A549 (cell line): ENCODE data around the gene KRT76.

Experiments used
- CEBPB ChIP-seq, 2 experiments: fragments of >200 bp in 1 of 2; sonication (Bioruptor Twin) in 1 of 2; formaldehyde crosslinking in 1 of 2; IDR thresholded peaks; 2 replicates each; pipeline ENCODE4 v1.6.1; 2012 to 2016
- ESRRA ChIP-seq: fragments of 150-350 bp; IDR thresholded peaks from 2 replicates; pipeline ENCODE4 v1.6.1; 2014; ENCODE audit warnings: mild to moderate bottlenecking, low read length, borderline replicate concordance
- MAZ ChIP-seq: fragments of 150-350 bp; IDR thresholded peaks from 2 replicates; pipeline ENCODE4 v1.6.1; 2014; ENCODE audit warnings: antibody characterized with exemption, low read depth, low read length, borderline replicate concordance
- MYC ChIP-seq: IDR thresholded peaks from 2 replicates; pipeline ENCODE4 v1.6.1; 2012; ENCODE audit warnings: mild to moderate bottlenecking, inconsistent platforms, low read length, improper control_type of control experiment, borderline replicate concordance
- POLR2A ChIP-seq: IDR thresholded peaks from 2 replicates; pipeline ENCODE4 v1.6.1; 2012; ENCODE audit warnings: mild to moderate bottlenecking, low read length
- POLR2AphosphoS2 ChIP-seq: conservative IDR thresholded peaks from 2 replicates; pipeline ENCODE4 v1.6.1; 2012; ENCODE audit warnings: low read length, improper control_type of control experiment, inconsistent platforms
- RFX5 ChIP-seq: fragments of 450-650 bp; IDR thresholded peaks from 2 replicates; pipeline ENCODE4 v1.7.1; 2014; ENCODE audit warnings: antibody characterized with exemption, mild to moderate bottlenecking, moderate library complexity
- ZSCAN20 ChIP-seq: fragments of 250-450 bp; sonication (Bioruptor Pico); IDR thresholded peaks from 2 replicates; pipeline ENCODE4 v1.8.0; 2022; ENCODE audit warnings: mild to moderate bottlenecking, moderate library complexity
- TF ChIP-seq, protein P1 (sequence below): fragments of >200 bp; sonication (Bioruptor Twin); formaldehyde crosslinking; IDR thresholded peaks from 3 replicates; pipeline ENCODE4 v1.5.1; 2016
- TF ChIP-seq, protein P2 (sequence below): fragments of 200-600 bp; sonication (generic); IDR thresholded peaks from 2 replicates; pipeline ENCODE4 v1.6.1; 2016; ENCODE audit warnings: antibody characterized with exemption, mild to moderate bottlenecking, moderate library complexity

- TF ChIP-seq, protein P1, sequence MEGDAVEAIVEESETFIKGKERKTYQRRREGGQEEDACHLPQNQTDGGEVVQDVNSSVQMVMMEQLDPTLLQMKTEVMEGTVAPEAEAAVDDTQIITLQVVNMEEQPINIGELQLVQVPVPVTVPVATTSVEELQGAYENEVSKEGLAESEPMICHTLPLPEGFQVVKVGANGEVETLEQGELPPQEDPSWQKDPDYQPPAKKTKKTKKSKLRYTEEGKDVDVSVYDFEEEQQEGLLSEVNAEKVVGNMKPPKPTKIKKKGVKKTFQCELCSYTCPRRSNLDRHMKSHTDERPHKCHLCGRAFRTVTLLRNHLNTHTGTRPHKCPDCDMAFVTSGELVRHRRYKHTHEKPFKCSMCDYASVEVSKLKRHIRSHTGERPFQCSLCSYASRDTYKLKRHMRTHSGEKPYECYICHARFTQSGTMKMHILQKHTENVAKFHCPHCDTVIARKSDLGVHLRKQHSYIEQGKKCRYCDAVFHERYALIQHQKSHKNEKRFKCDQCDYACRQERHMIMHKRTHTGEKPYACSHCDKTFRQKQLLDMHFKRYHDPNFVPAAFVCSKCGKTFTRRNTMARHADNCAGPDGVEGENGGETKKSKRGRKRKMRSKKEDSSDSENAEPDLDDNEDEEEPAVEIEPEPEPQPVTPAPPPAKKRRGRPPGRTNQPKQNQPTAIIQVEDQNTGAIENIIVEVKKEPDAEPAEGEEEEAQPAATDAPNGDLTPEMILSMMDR: no peak
- TF ChIP-seq RFX5 (no peak), ZSCAN20 (no peak), MAZ (no peak), MYC (no peak), POLR2A (no peak), POLR2AphosphoS2 (no peak), ESRRA (no peak), CEBPB (IDR thresholded peaks at IDR 0.05) (no peak)
- TF ChIP-seq, protein P2, sequence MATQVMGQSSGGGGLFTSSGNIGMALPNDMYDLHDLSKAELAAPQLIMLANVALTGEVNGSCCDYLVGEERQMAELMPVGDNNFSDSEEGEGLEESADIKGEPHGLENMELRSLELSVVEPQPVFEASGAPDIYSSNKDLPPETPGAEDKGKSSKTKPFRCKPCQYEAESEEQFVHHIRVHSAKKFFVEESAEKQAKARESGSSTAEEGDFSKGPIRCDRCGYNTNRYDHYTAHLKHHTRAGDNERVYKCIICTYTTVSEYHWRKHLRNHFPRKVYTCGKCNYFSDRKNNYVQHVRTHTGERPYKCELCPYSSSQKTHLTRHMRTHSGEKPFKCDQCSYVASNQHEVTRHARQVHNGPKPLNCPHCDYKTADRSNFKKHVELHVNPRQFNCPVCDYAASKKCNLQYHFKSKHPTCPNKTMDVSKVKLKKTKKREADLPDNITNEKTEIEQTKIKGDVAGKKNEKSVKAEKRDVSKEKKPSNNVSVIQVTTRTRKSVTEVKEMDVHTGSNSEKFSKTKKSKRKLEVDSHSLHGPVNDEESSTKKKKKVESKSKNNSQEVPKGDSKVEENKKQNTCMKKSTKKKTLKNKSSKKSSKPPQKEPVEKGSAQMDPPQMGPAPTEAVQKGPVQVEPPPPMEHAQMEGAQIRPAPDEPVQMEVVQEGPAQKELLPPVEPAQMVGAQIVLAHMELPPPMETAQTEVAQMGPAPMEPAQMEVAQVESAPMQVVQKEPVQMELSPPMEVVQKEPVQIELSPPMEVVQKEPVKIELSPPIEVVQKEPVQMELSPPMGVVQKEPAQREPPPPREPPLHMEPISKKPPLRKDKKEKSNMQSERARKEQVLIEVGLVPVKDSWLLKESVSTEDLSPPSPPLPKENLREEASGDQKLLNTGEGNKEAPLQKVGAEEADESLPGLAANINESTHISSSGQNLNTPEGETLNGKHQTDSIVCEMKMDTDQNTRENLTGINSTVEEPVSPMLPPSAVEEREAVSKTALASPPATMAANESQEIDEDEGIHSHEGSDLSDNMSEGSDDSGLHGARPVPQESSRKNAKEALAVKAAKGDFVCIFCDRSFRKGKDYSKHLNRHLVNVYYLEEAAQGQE: no peak
Observed at GRCh38 chr12:52757449-52758176, 19.5 kb downstream of the KRT76 start.
